HepG2 (cell line): ENCODE data around the gene ZBTB9. TPM values are rescaled to one million over a fixed set of nuclear protein-coding genes. Genes with fewer than 3 reads are reported as not detected.

Experiments used
- ARID2 ChIP-seq: sonication (generic); formaldehyde crosslinking; IDR thresholded peaks from 2 replicates; pipeline ENCODE4 v1.8.1; 2022; ENCODE audit warnings: mild to moderate bottlenecking, missing genetic modification reagents, borderline replicate concordance
- BORCS8-MEF2B ChIP-seq: sonication (generic); formaldehyde crosslinking; IDR thresholded peaks from 2 replicates; pipeline ENCODE4 v1.8.0; 2022; ENCODE audit warnings: mild to moderate bottlenecking, missing genetic modification reagents
- CBX1 ChIP-seq: IDR thresholded peaks from one replicate; pipeline ENCODE4 v1.6.1; 2016; ENCODE audit warnings: antibody characterized with exemption, low read depth
- CC2D1A ChIP-seq: sonication (generic); formaldehyde crosslinking; IDR thresholded peaks from 2 replicates; pipeline ENCODE4 v1.8.1; 2023; ENCODE audit warnings: mild to moderate bottlenecking, missing genetic modification reagents
- FOXA1 ChIP-seq, 2 experiments: fragments of 450-650 bp in 1 of 2; sonication (generic) in 1 of 2; formaldehyde crosslinking in 1 of 2; IDR thresholded peaks; 2 replicates each; pipeline versions ENCODE4 v1.4.0 to v1.6.1; 2016 to 2020; ENCODE audit warnings: missing genetic modification reagents in 1 of 2
- HCFC1 ChIP-seq: fragments of 150-350 bp; IDR thresholded peaks from 2 replicates; pipeline ENCODE4 v1.6.1; 2014; ENCODE audit warnings: low read depth, low read length
- ISL2 ChIP-seq: sonication (generic); formaldehyde crosslinking; IDR thresholded peaks from 2 replicates; pipeline ENCODE4 v1.5.0; 2020; ENCODE audit warnings: missing genetic modification reagents
- KLF15 ChIP-seq: sonication (generic); formaldehyde crosslinking; IDR thresholded peaks from 2 replicates; pipeline ENCODE4 v1.8.1; 2023; ENCODE audit warnings: borderline replicate concordance, mild to moderate bottlenecking, inconsistent platforms, missing genetic modification reagents, mixed read lengths
- MTF1 ChIP-seq: sonication (generic); formaldehyde crosslinking; IDR thresholded peaks from 2 replicates; pipeline ENCODE4 v1.5.0; 2020; ENCODE audit warnings: missing genetic modification reagents
- NR2C2 ChIP-seq: sonication (generic); formaldehyde crosslinking; IDR thresholded peaks from 2 replicates; pipeline ENCODE4 v1.4.0; 2020; ENCODE audit warnings: missing genetic modification reagents, mild to moderate bottlenecking, moderate library complexity, borderline replicate concordance
- SIX4 ChIP-seq: sonication (generic); formaldehyde crosslinking; IDR thresholded peaks from 2 replicates; pipeline ENCODE4 v1.4.0; 2020; ENCODE audit warnings: missing genetic modification reagents
- SUZ12 ChIP-seq: fragments of 150-350 bp; IDR thresholded peaks from 2 replicates; pipeline ENCODE4 v1.6.1; 2014; ENCODE audit warnings: low read depth, low read length
- TBL1XR1 ChIP-seq: fragments of 150-350 bp; IDR thresholded peaks from 2 replicates; pipeline ENCODE4 v1.6.1; 2014; ENCODE audit warnings: borderline replicate concordance, low read length; ENCODE audit not compliant: partially characterized antibody
- WIZ ChIP-seq: sonication (generic); formaldehyde crosslinking; IDR thresholded peaks from 2 replicates; pipeline ENCODE4 v1.5.1; 2020; ENCODE audit warnings: mild to moderate bottlenecking, missing genetic modification reagents
- YY1 ChIP-seq: IDR thresholded peaks from 2 replicates; pipeline ENCODE4 v1.6.1; 2011; ENCODE audit warnings: low read length, low read depth, moderate library complexity, mild to moderate bottlenecking; ENCODE audit not compliant: insufficient read depth, insufficient replicate concordance
- ZFP82 ChIP-seq: sonication (generic); formaldehyde crosslinking; IDR thresholded peaks from 2 replicates; pipeline ENCODE4 v1.5.1; 2020; ENCODE audit warnings: mild to moderate bottlenecking, missing genetic modification reagents, borderline replicate concordance
- ZNF230 ChIP-seq: sonication (generic); formaldehyde crosslinking; IDR thresholded peaks from 2 replicates; pipeline ENCODE4 v1.4.0; 2020; ENCODE audit warnings: mild to moderate bottlenecking, missing genetic modification reagents
- polyA plus RNA-seq, 8 experiments: library from polyadenylated mRNA; depleted of rRNA in 3 of 8; stranded (reverse) in 7 of 8; unstranded in 1 of 8; fragments of >200 nt; fragmentation: Illumina TruSeq in 4 of 8; extraction: Trizol in 4 of 8; gene quantifications; 2 replicates each; pipeline versions ENCODE4 v1.2.1 to v1.2.3, GENCODE V29; 2011 to 2016; ENCODE audit warnings: low read depth in 4 of 8, missing spikeins in 1 of 8, mixed read lengths in 1 of 8; ENCODE audit not compliant: insufficient read depth in 1 of 8
- total RNA-seq, 5 experiments: library from RNA; depleted of rRNA; stranded (reverse); fragments of >200 nt; fragmentation: Illumina TruSeq; extraction: Trizol; gene quantifications; 2 replicates each; pipeline ENCODE4 v1.2.3, GENCODE V29; 2016; ENCODE audit warnings: low read depth in 1 of 5
- TF ChIP-seq, protein P1 (sequence below): sonication (generic); formaldehyde crosslinking; IDR thresholded peaks from 2 replicates; pipeline ENCODE4 v1.5.0; 2020; ENCODE audit warnings: mild to moderate bottlenecking, missing genetic modification reagents
- TF ChIP-seq, protein P2 (sequence below): sonication (generic); formaldehyde crosslinking; IDR thresholded peaks from 2 replicates; pipeline ENCODE4 v1.5.0; 2020; ENCODE audit warnings: missing genetic modification reagents
- TF ChIP-seq, protein P3 (sequence below): sonication (generic); formaldehyde crosslinking; IDR thresholded peaks from 2 replicates; pipeline ENCODE4 v1.4.0; 2020; ENCODE audit warnings: missing genetic modification reagents, borderline replicate concordance

The ZBTB9 gene
- total and polyA plus RNA-seq, 2 of the 13 experiments (the other 11 are each of a cell fraction or from before 2014, with no cell fraction given), result 5.3 to 9.2 TPM

DNA sequence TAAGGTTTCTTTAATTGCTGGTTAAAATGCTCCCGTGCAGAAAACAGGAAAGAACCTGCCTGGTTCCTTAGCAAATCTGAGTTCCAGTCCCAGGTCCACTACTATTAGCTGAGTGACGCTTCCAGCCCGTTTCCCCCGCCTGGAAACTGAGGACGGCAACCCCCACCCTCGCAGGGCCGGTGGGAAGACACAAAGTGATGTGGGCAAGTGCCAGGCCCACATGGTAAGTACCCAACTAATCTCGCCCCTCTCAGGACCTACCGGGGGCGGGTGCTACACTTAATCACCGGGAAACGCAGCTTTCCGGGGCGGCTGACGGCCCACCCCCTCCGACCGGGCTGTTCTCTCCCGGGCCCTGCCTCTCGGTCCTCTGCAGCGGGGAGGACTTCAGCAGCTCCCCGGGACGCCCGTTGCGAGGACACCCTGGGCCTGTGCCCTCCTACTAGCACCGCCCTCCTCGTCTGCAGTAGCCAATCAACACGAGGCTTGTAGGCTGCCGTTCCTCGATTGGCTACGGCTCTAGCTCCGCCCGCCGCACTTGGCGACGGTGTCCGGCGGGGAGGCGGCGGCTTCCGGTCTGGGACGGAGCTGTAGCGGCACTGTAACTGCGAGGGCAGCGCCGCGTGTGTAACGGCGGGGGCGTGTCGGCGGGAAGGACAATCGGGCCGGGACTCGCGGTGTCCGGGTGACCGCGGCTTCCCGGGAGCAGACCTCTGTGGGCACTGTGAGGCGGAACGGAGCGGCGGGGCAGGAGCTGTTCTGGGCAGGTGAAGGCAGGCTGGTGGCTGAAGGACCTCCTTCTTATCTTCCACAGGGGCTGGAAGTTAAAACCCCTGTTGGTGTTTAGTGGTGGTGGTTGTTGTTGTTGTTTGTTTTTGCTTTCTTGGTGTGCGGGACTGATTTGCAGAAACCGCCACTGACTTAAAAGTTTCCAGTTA lies at the start of gene ZBTB9 (continued):
- TF ChIP-seq, protein P1, sequence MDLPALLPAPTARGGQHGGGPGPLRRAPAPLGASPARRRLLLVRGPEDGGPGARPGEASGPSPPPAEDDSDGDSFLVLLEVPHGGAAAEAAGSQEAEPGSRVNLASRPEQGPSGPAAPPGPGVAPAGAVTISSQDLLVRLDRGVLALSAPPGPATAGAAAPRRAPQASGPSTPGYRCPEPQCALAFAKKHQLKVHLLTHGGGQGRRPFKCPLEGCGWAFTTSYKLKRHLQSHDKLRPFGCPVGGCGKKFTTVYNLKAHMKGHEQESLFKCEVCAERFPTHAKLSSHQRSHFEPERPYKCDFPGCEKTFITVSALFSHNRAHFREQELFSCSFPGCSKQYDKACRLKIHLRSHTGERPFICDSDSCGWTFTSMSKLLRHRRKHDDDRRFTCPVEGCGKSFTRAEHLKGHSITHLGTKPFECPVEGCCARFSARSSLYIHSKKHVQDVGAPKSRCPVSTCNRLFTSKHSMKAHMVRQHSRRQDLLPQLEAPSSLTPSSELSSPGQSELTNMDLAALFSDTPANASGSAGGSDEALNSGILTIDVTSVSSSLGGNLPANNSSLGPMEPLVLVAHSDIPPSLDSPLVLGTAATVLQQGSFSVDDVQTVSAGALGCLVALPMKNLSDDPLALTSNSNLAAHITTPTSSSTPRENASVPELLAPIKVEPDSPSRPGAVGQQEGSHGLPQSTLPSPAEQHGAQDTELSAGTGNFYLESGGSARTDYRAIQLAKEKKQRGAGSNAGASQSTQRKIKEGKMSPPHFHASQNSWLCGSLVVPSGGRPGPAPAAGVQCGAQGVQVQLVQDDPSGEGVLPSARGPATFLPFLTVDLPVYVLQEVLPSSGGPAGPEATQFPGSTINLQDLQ (CRISPR knock-in tag), result no peak
- TF ChIP-seq SIX4 (CRISPR knock-in tag), result no peak
- peak; percentile 97 for TF ChIP-seq CBX1
- peak; percentile 95 for TF ChIP-seq ARID2 (CRISPR knock-in tag)
- no peak; the same call in 1 of the 2 replicates for TF ChIP-seq KLF15 (CRISPR knock-in tag)
- TF ChIP-seq BORCS8-MEF2B (CRISPR knock-in tag), result peak; percentile 93
- TF ChIP-seq, protein P2, sequence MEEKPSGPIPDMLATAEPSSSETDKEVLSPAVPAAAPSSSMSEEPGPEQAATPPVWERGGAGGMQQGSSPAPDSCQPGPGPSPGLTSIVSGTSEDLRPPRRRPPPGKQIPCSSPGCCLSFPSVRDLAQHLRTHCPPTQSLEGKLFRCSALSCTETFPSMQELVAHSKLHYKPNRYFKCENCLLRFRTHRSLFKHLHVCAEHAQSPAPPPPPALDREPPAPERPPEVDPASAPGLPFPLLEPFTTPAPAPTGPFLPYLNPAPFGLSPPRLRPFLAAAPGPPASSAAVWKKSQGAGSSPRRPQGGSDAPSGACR (CRISPR knock-in tag), result 0 out of 2 replicates have a peak, but pooled peaks have one; percentile 65
- TF ChIP-seq YY1, result peak; percentile 73
- TF ChIP-seq NR2C2 (CRISPR knock-in tag), result peak; percentile 82
- no peak for TF ChIP-seq FOXA1 (IDR thresholded peaks at IDR 0.05)
- peak; percentile 69 for TF ChIP-seq FOXA1 (CRISPR knock-in tag; IDR thresholded peaks at IDR 0.05)
- no peak for TF ChIP-seq TBL1XR1
- TF ChIP-seq SUZ12, result no peak
- peak; percentile 80; the same call in 1 of the 2 replicates for TF ChIP-seq ZNF230 (CRISPR knock-in tag)
- peak; percentile 72 for TF ChIP-seq ISL2 (CRISPR knock-in tag)
- peak; percentile 49; the same call in 1 of the 2 replicates for TF ChIP-seq HCFC1
- TF ChIP-seq, protein P3, sequence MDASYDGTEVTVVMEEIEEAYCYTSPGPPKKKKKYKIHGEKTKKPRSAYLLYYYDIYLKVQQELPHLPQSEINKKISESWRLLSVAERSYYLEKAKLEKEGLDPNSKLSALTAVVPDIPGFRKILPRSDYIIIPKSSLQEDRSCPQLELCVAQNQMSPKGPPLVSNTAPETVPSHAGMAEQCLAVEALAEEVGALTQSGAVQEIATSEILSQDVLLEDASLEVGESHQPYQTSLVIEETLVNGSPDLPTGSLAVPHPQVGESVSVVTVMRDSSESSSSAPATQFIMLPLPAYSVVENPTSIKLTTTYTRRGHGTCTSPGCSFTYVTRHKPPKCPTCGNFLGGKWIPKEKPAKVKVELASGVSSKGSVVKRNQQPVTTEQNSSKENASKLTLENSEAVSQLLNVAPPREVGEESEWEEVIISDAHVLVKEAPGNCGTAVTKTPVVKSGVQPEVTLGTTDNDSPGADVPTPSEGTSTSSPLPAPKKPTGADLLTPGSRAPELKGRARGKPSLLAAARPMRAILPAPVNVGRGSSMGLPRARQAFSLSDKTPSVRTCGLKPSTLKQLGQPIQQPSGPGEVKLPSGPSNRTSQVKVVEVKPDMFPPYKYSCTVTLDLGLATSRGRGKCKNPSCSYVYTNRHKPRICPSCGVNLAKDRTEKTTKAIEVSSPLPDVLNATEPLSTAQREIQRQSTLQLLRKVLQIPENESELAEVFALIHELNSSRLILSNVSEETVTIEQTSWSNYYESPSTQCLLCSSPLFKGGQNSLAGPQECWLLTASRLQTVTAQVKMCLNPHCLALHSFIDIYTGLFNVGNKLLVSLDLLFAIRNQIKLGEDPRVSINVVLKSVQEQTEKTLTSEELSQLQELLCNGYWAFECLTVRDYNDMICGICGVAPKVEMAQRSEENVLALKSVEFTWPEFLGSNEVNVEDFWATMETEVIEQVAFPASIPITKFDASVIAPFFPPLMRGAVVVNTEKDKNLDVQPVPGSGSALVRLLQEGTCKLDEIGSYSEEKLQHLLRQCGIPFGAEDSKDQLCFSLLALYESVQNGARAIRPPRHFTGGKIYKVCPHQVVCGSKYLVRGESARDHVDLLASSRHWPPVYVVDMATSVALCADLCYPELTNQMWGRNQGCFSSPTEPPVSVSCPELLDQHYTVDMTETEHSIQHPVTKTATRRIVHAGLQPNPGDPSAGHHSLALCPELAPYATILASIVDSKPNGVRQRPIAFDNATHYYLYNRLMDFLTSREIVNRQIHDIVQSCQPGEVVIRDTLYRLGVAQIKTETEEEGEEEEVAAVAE (CRISPR knock-in tag), result peak; percentile 100
- TF ChIP-seq MTF1 (CRISPR knock-in tag), result no peak
- no peak for TF ChIP-seq WIZ
- TF ChIP-seq CC2D1A (CRISPR knock-in tag), result no peak
- 0 out of 2 replicates have a peak, but pooled peaks have one; percentile 23 for TF ChIP-seq ZFP82 (CRISPR knock-in tag)
